Measurements from ENCODE around the gene RTP1. TPM values are rescaled to one million over a fixed set of nuclear protein-coding genes. Genes with fewer than 3 reads are reported as not detected.

RTP1 gene
- total RNA-seq, 1 donor from 2014 or later, result not detected

GRCh38 chr3:187215460-187215859 is 18.2 kb downstream of the RTP1 start:
- Histone ChIP-seq H3K4me3 (ENCODE audit: low read depth, low read length) (no peak overlapping the region), H3K36me3 (ENCODE audit: control insufficient read depth, insufficient read depth, low read length) (no peaks in the 10 kb centered on the region), H3K27me3 (ENCODE audit: control insufficient read depth, insufficient read depth, low read length) (no peaks in the 10 kb centered on the region)
- no peak for DNase-seq (ENCODE audit: low read depth)
- TF ChIP-seq, protein P1, sequence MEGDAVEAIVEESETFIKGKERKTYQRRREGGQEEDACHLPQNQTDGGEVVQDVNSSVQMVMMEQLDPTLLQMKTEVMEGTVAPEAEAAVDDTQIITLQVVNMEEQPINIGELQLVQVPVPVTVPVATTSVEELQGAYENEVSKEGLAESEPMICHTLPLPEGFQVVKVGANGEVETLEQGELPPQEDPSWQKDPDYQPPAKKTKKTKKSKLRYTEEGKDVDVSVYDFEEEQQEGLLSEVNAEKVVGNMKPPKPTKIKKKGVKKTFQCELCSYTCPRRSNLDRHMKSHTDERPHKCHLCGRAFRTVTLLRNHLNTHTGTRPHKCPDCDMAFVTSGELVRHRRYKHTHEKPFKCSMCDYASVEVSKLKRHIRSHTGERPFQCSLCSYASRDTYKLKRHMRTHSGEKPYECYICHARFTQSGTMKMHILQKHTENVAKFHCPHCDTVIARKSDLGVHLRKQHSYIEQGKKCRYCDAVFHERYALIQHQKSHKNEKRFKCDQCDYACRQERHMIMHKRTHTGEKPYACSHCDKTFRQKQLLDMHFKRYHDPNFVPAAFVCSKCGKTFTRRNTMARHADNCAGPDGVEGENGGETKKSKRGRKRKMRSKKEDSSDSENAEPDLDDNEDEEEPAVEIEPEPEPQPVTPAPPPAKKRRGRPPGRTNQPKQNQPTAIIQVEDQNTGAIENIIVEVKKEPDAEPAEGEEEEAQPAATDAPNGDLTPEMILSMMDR (IDR thresholded peaks at IDR 0.05; ENCODE audit: insufficient read depth, low read length, severe bottlenecking), result no peak
- FAIRE-seq, result no peak

GRCh38 chr3:187222801-187223200 is 25.5 kb downstream of the RTP1 start:
- no peak for DNase-seq (ENCODE audit: low read depth)
- Histone ChIP-seq H3K4me3 (ENCODE audit: low read depth, low read length) (no peak overlapping the region), H3K36me3 (ENCODE audit: control insufficient read depth, insufficient read depth, low read length) (no peaks in the 10 kb centered on the region), H3K27me3 (ENCODE audit: control insufficient read depth, insufficient read depth, low read length) (peaks cover 2% of the 10 kb centered on the region)
- TF ChIP-seq, protein P1 (IDR thresholded peaks at IDR 0.05; ENCODE audit: insufficient read depth, low read length, severe bottlenecking), result no peak
- no peak for FAIRE-seq

DNA sequence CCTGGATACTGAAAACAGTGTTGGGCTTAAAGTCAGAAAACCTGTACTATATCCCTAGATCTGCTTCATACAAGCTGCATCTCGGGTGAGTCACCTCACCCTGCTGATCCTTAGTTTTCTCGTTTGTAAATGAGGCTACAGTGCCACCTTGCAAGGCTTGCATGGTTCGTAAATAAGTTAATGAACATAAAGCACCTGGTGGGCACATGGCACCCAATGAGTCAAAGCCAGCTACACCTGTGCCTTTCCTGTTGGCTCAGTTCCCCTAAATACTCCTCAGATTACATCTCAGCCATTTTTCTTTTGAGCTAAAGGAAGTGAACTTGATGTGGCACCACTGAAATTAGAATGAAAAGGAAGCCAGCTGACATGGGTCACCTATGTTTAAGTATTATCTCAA is 26.5 kb downstream of the RTP1 start:
- no peak for FAIRE-seq

DNA sequence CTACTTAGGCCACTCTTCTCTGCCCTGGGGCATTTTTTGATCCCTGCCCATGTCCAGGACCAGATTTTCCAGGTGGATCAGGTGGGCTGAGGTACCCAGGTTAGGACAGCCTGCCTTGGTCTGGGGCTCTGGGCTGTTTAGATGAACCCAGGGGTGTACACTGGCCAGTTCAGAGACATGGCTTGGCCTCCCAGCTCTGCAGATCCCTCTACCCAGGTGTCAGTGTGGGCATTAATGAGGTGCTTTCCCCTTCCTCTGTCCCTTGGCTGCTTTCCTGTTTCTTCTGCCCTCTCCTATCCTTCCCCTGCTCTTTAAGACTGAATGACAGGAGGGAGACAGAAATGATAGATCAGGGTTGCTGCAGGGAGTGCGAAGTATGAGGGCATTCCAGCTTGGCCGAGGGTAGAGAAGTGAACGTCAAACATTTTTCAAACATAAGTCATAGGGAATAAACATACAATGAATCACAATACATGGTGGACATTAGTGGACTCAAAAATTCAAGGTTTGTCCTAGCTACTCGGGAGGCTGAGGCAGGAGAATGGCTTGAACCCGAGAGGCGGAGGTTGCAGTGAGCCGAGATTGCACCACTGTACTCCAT is 30.5 kb downstream of the RTP1 start:
- DNase-seq (ENCODE audit: low read depth), result peak; percentile 36
- FAIRE-seq, result no peak
- TF ChIP-seq, protein P1 (IDR thresholded peaks at IDR 0.05; ENCODE audit: insufficient read depth, low read length, severe bottlenecking), result no peak
- Histone ChIP-seq H3K36me3 (ENCODE audit: control insufficient read depth, insufficient read depth, low read length) (no peaks in the 10 kb centered on the region), H3K27me3 (ENCODE audit: control insufficient read depth, insufficient read depth, low read length) (peaks cover 7% of the 10 kb centered on the region), H3K4me3 (ENCODE audit: low read depth, low read length) (no peak overlapping the region)

More for the DNA sequence above, 26.5 kb downstream of the RTP1 start:
- DNase-seq (ENCODE audit: low read depth), result peak; percentile 82
- H3K27me3 ChIP-seq (ENCODE audit: control insufficient read depth, insufficient read depth, low read length), result peaks cover 2% of the 10 kb centered on the region
- TF ChIP-seq, protein P1 (IDR thresholded peaks at IDR 0.05; ENCODE audit: insufficient read depth, low read length, severe bottlenecking), result peak; percentile 5
- no peak overlapping the region for H3K4me3 ChIP-seq (ENCODE audit: low read depth, low read length)
- no peaks in the 10 kb centered on the region for H3K36me3 ChIP-seq (ENCODE audit: control insufficient read depth, insufficient read depth, low read length)

GRCh38 chr3:187228740-187229139 is 31.5 kb downstream of the RTP1 start:
- Histone ChIP-seq H3K27me3 (ENCODE audit: control insufficient read depth, insufficient read depth, low read length) (peaks cover 7% of the 10 kb centered on the region), H3K36me3 (ENCODE audit: control insufficient read depth, insufficient read depth, low read length) (no peaks in the 10 kb centered on the region), H3K4me3 (ENCODE audit: low read depth, low read length) (no peak overlapping the region)
- TF ChIP-seq, protein P1 (IDR thresholded peaks at IDR 0.05; ENCODE audit: insufficient read depth, low read length, severe bottlenecking), result no peak
- no peak for FAIRE-seq
- no peak for DNase-seq (ENCODE audit: low read depth)

DNA sequence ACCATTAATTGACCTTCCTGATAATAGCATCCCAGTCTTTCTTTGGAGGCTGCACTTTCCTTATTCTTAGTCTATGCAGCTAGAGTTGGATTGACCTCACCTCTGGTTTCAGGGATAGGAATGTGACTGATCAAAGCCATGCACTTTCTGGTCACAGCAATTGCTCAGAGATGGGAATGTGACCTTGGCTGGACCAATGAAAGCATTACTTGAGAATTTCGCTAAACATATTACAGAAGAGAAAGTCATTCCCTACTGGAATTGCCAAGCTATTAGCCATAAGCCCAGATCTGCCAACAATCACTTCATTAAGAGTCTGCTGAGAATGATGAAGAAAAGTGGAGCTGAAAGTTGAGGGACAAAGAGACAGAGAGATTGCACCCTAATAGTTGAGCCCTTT is 32.7 kb downstream of the RTP1 start:
- peaks cover 7% of the 10 kb centered on the region for H3K27me3 ChIP-seq (ENCODE audit: control insufficient read depth, insufficient read depth, low read length)
- no peaks in the 10 kb centered on the region for H3K36me3 ChIP-seq (ENCODE audit: control insufficient read depth, insufficient read depth, low read length)
- TF ChIP-seq, protein P1 (IDR thresholded peaks at IDR 0.05; ENCODE audit: insufficient read depth, low read length, severe bottlenecking), result no peak
- H3K4me3 ChIP-seq (ENCODE audit: low read depth, low read length), result no peak overlapping the region
- no peak for DNase-seq (ENCODE audit: low read depth)
- FAIRE-seq, result no peak

All from bronchial epithelial cell (primary cell).